BLaER1 (cell line): ENCODE results near the gene SCLY.

ENCODE experiments used
- H3K27ac ChIP-seq: shearing (Covaris generic); formaldehyde crosslinking; 2 replicates; pipeline ENCODE4 v1.8.1; 2022
- H3K27me3 ChIP-seq: shearing (Covaris generic); formaldehyde crosslinking; 2 replicates; pipeline ENCODE4 v1.8.1; 2022
- H3K36me3 ChIP-seq: shearing (Covaris generic); formaldehyde crosslinking; 2 replicates; pipeline ENCODE4 v1.8.1; 2022
- H3K4me1 ChIP-seq: shearing (Covaris generic); formaldehyde crosslinking; 2 replicates; pipeline ENCODE4 v1.8.1; 2022
- H3K4me2 ChIP-seq: shearing (Covaris generic); formaldehyde crosslinking; 2 replicates; pipeline ENCODE4 v1.8.1; 2022
- H3K4me3 ChIP-seq: shearing (Covaris generic); formaldehyde crosslinking; 2 replicates; pipeline ENCODE4 v1.8.1; 2022
- H3K9ac ChIP-seq: shearing (Covaris generic); formaldehyde crosslinking; 2 replicates; pipeline ENCODE4 v1.8.1; 2022
- H3K9me3 ChIP-seq: shearing (Covaris generic); formaldehyde crosslinking; 2 replicates; pipeline ENCODE4 v1.8.1; 2022
- H4K20me1 ChIP-seq: shearing (Covaris generic); formaldehyde crosslinking; 2 replicates; pipeline ENCODE4 v1.8.1; 2022
- Cebpa-rat ChIP-seq: shearing (Covaris generic); IDR thresholded peaks from 2 replicates; pipeline ENCODE4 v1.8.1; 2022

SCLY gene

GRCh38 chr2:238083919-238084318 lies 23.1 kb downstream of the SCLY start:
- Histone ChIP-seq H3K27ac (no peak overlapping the region), H3K4me2 (no peak overlapping the region), H3K4me3 (no peak overlapping the region), H3K9me3 (no peaks in the 10 kb centered on the region), H3K27me3 (no peaks in the 10 kb centered on the region), H3K4me1 (peaks cover 13% of the 10 kb centered on the region), H3K9ac (no peak overlapping the region), H4K20me1 (no peaks in the 10 kb centered on the region), H3K36me3 (peaks cover 66% of the 10 kb centered on the region)
- TF ChIP-seq Cebpa-rat = no peak

GRCh38 chr2:238084761-238085160 lies 24.0 kb downstream of the SCLY start:
- Histone ChIP-seq H3K27ac (no peak overlapping the region), H3K9me3 (no peaks in the 10 kb centered on the region), H3K27me3 (no peaks in the 10 kb centered on the region), H3K36me3 (peaks cover 62% of the 10 kb centered on the region), H4K20me1 (no peaks in the 10 kb centered on the region), H3K4me3 (no peak overlapping the region), H3K4me1 (peaks cover 13% of the 10 kb centered on the region), H3K9ac (no peak overlapping the region), H3K4me2 (no peak overlapping the region)
- TF ChIP-seq Cebpa-rat = no peak

- TF ChIP-seq Cebpa-rat = no peak
- H3K36me3 ChIP-seq = peaks cover 50% of the 10 kb centered on the region
- H3K9ac ChIP-seq = no peak overlapping the region
Measured at GRCh38 chr2:238085899-238086298, 25.1 kb downstream of the SCLY start.

GRCh38 chr2:238087211-238087610 lies 26.4 kb downstream of the SCLY start:
- Histone ChIP-seq H3K27me3 (no peaks in the 10 kb centered on the region), H3K9me3 (no peaks in the 10 kb centered on the region), H3K9ac (no peak overlapping the region), H4K20me1 (no peaks in the 10 kb centered on the region), H3K27ac (no peak overlapping the region), H3K4me3 (no peak overlapping the region), H3K4me1 (peaks cover 13% of the 10 kb centered on the region), H3K36me3 (peaks cover 47% of the 10 kb centered on the region), H3K4me2 (peak overlapping the region; percentile 44)
- no peak for TF ChIP-seq Cebpa-rat

More at GRCh38 chr2:238085899-238086298, 25.1 kb downstream of the SCLY start:
- no peaks in the 10 kb centered on the region for H4K20me1 ChIP-seq
- H3K4me2 ChIP-seq = no peak overlapping the region
- no peaks in the 10 kb centered on the region for H3K27me3 ChIP-seq
- no peak overlapping the region for H3K27ac ChIP-seq
- H3K9me3 ChIP-seq = no peaks in the 10 kb centered on the region
- H3K4me3 ChIP-seq = no peak overlapping the region
- peaks cover 13% of the 10 kb centered on the region for H3K4me1 ChIP-seq

GRCh38 chr2:238090887-238091286 lies 30.1 kb downstream of the SCLY start:
- Histone ChIP-seq H3K9me3 (no peaks in the 10 kb centered on the region), H3K27ac (no peak overlapping the region), H3K36me3 (peaks cover 19% of the 10 kb centered on the region), H3K27me3 (no peaks in the 10 kb centered on the region), H3K9ac (no peak overlapping the region), H4K20me1 (no peaks in the 10 kb centered on the region), H3K4me2 (no peak overlapping the region), H3K4me3 (no peak overlapping the region), H3K4me1 (peaks cover 19% of the 10 kb centered on the region)
- TF ChIP-seq Cebpa-rat = no peak

- Histone ChIP-seq H3K4me3 (no peak overlapping the region), H3K27ac (no peak overlapping the region), H3K27me3 (no peaks in the 10 kb centered on the region), H3K4me2 (no peak overlapping the region), H3K9ac (no peak overlapping the region), H4K20me1 (no peaks in the 10 kb centered on the region), H3K4me1 (peaks cover 19% of the 10 kb centered on the region), H3K9me3 (no peaks in the 10 kb centered on the region), H3K36me3 (peaks cover 14% of the 10 kb centered on the region)
- TF ChIP-seq Cebpa-rat = no peak
Measured at GRCh38 chr2:238091436-238092060, 30.7 kb downstream of the SCLY start.

GRCh38 chr2:238092486-238093035 lies 31.8 kb downstream of the SCLY start:
- H3K4me1 ChIP-seq = peaks cover 9% of the 10 kb centered on the region; the same call in 1 of the 2 replicates
- H4K20me1 ChIP-seq = no peaks in the 10 kb centered on the region
- H3K36me3 ChIP-seq = peaks cover 14% of the 10 kb centered on the region
- H3K27me3 ChIP-seq = no peaks in the 10 kb centered on the region
- no peak overlapping the region for H3K4me3 ChIP-seq
- TF ChIP-seq Cebpa-rat = no peak
- no peaks in the 10 kb centered on the region for H3K9me3 ChIP-seq
- no peak overlapping the region for H3K4me2 ChIP-seq
- H3K9ac ChIP-seq = no peak overlapping the region
- H3K27ac ChIP-seq = no peak overlapping the region

GRCh38 chr2:238093181-238094140 lies 32.7 kb downstream of the SCLY start:
- peaks cover 15% of the 10 kb centered on the region for H3K4me1 ChIP-seq
- no peak overlapping the region for H3K4me2 ChIP-seq
- H4K20me1 ChIP-seq = no peaks in the 10 kb centered on the region
- H3K9me3 ChIP-seq = no peaks in the 10 kb centered on the region
- no peak for TF ChIP-seq Cebpa-rat
- no peak overlapping the region for H3K4me3 ChIP-seq
- no peaks in the 10 kb centered on the region for H3K27me3 ChIP-seq
- peaks cover 14% of the 10 kb centered on the region for H3K36me3 ChIP-seq
- H3K9ac ChIP-seq = no peak overlapping the region
- H3K27ac ChIP-seq = no peak overlapping the region

GRCh38 chr2:238094438-238095022 lies 33.7 kb downstream of the SCLY start:
- H3K4me2 ChIP-seq = no peak overlapping the region
- no peaks in the 10 kb centered on the region for H3K9me3 ChIP-seq
- H3K27ac ChIP-seq = no peak overlapping the region
- H4K20me1 ChIP-seq = no peaks in the 10 kb centered on the region
- peaks cover 25% of the 10 kb centered on the region for H3K4me1 ChIP-seq
- no peak overlapping the region for H3K9ac ChIP-seq
- peaks cover 14% of the 10 kb centered on the region for H3K36me3 ChIP-seq
- TF ChIP-seq Cebpa-rat = no peak
- H3K27me3 ChIP-seq = no peaks in the 10 kb centered on the region
- no peak overlapping the region for H3K4me3 ChIP-seq
